A549 (cell line): ENCODE results near the gene RASA2.

Experiments
- CHD2 ChIP-seq: fragments of 150-350 bp; IDR thresholded peaks from 2 replicates; pipeline ENCODE4 v1.6.1; 2014; ENCODE audit warnings: low read length; ENCODE audit not compliant: partially characterized antibody
- CTCF ChIP-seq: fragments of >200 bp; sonication (Bioruptor Twin); formaldehyde crosslinking; IDR thresholded peaks from 3 replicates; pipeline ENCODE4 v1.5.1; 2016
- FOSL2 ChIP-seq, 2 experiments: fragments of 450-650 bp in 1 of 2; fragments of >200 bp in 1 of 2; sonication (Bioruptor Twin) in 1 of 2; formaldehyde crosslinking; IDR thresholded peaks; 2 replicates each; pipeline versions ENCODE4 v1.5.0 to v1.6.1; 2016 to 2020; ENCODE audit warnings: mild to moderate bottlenecking in 1 of 2, moderate library complexity in 1 of 2
- KDM1A ChIP-seq: fragments of 200-600 bp; sonication (generic); IDR thresholded peaks from 2 replicates; pipeline ENCODE4 v1.6.1; 2016; ENCODE audit warnings: low read depth, mild to moderate bottlenecking
- PBX3 ChIP-seq: IDR thresholded peaks from 2 replicates; pipeline ENCODE4 v1.6.1; 2012
- POLR2A ChIP-seq: IDR thresholded peaks from 2 replicates; pipeline ENCODE4 v1.6.1; 2012; ENCODE audit warnings: mild to moderate bottlenecking, low read length
- REST ChIP-seq: fragments of 200-600 bp; sonication (generic); IDR thresholded peaks from 2 replicates; pipeline ENCODE4 v1.6.1; 2016; ENCODE audit warnings: antibody characterized with exemption, mild to moderate bottlenecking, moderate library complexity
- SMC3 ChIP-seq: fragments of >200 bp; sonication (Bioruptor Twin); formaldehyde crosslinking; IDR thresholded peaks from 3 replicates; pipeline ENCODE4 v1.6.1; 2018; ENCODE audit warnings: inconsistent platforms
- USF2 ChIP-seq: fragments of 450-650 bp; IDR thresholded peaks from 2 replicates; pipeline ENCODE4 v1.6.1; 2014; ENCODE audit warnings: antibody characterized with exemption
- ZSCAN20 ChIP-seq: fragments of 250-450 bp; sonication (Bioruptor Pico); IDR thresholded peaks from 2 replicates; pipeline ENCODE4 v1.8.0; 2022; ENCODE audit warnings: mild to moderate bottlenecking, moderate library complexity
- TF ChIP-seq, protein P1 (sequence below): fragments of 250-450 bp; sonication (Bioruptor Pico); IDR thresholded peaks from 2 replicates; pipeline ENCODE4 v1.5.0; 2020; ENCODE audit warnings: low read depth, mild to moderate bottlenecking, moderate library complexity

DNA sequence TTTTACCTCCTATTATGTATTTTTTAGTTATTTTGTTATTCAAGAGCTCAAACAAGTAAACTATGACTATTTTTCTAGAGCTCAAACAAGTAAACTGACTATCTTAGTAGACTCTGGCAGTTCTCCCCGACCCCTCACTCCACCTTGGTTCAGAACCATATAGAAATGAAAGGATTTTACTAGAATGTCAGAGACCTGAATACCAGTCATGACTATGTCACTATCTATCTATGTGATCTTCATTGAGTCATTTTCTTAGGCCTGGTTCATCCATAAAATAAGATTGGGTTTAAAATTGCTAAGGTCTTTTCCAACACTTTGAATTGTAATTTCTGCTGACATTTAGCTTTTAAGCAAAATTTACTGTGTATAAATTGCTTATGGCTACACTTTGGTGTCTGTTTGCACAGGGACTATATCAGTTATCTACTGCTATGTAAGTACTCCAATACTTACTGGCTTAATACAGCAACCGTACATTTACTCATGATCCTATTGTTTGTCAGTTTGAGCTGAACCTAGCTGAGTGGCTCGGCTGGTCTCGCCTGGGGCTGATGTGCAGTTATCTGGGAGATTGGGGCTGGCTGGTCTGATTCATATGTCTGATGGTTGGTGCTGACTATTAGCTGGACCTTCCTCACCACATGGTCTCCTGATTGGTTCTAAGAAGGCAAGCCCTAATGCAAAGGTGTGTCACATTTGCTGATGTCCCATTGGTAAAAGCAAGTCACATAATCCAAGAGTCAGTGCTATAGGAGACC, 37.0 kb downstream of the RASA2 start:
- TF ChIP-seq POLR2A (no peak), CTCF (no peak), REST (no peak), CHD2 (no peak), KDM1A (no peak), PBX3 (no peak), FOSL2 (IDR thresholded peaks at IDR 0.05) (no peak), FOSL2 (CRISPR knock-in tag; IDR thresholded peaks at IDR 0.05) (no peak), SMC3 (no peak), USF2 (no peak), ZSCAN20 (no peak)
- TF ChIP-seq, protein P1, sequence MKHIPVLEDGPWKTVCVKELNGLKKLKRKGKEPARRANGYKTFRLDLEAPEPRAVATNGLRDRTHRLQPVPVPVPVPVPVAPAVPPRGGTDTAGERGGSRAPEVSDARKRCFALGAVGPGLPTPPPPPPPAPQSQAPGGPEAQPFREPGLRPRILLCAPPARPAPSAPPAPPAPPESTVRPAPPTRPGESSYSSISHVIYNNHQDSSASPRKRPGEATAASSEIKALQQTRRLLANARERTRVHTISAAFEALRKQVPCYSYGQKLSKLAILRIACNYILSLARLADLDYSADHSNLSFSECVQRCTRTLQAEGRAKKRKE (CRISPR knock-in tag) = no peak
